CD8-positive, alpha-beta memory T cell (primary cell): ENCODE data around the gene TCF21. TPM values are rescaled to one million over a fixed set of nuclear protein-coding genes. Genes with fewer than 3 reads are reported as not detected.

Experiments used
- CTCF ChIA-PET: fragments of 350-600 bp; sonication (Branson Sonifier 250); formaldehyde crosslinking; loops from one replicate; lab custom pipeline; 2021; ENCODE audit warnings: antibody characterized with exemption; lab: Charles Lee
- POLR2A ChIA-PET: fragments of 350-600 bp; sonication (Branson Sonifier 250); formaldehyde crosslinking; loops from one replicate; lab custom pipeline; 2021; ENCODE audit warnings: antibody characterized with exemption; lab: Charles Lee
- DNase-seq, 5 donors: peaks; one replicate each; pipeline versions ENCODE4 v3.0.0 to v3.0.0-alpha.2; 2020 to 2022; ENCODE audit warnings: mixed read lengths in 1 of 5
- H3K27ac ChIP-seq: one replicate; pipeline ENCODE4 v1.7.0; 2013; ENCODE audit warnings: low read depth, mild to moderate bottlenecking, low read length, moderate library complexity
- H3K27me3 ChIP-seq: 2 replicates; pipeline ENCODE4 v1.7.0; 2013; ENCODE audit warnings: low read length, mild to moderate bottlenecking; ENCODE audit not compliant: insufficient read depth, poor library complexity, severe bottlenecking
- H3K36me3 ChIP-seq: 2 replicates; pipeline ENCODE4 v1.7.0; 2013; ENCODE audit warnings: mild to moderate bottlenecking, low read length, moderate library complexity; ENCODE audit not compliant: insufficient read depth
- H3K4me1 ChIP-seq: 2 replicates; pipeline ENCODE4 v1.7.0; 2013; ENCODE audit warnings: mild to moderate bottlenecking, low read length, moderate library complexity; ENCODE audit not compliant: insufficient read depth
- H3K4me3 ChIP-seq: 2 replicates; pipeline ENCODE4 v1.7.0; 2013; ENCODE audit warnings: mild to moderate bottlenecking, low read length
- H3K9me3 ChIP-seq: 2 replicates; pipeline ENCODE4 v1.7.0; 2013; ENCODE audit warnings: mild to moderate bottlenecking, low read length
- H3K27ac Mint-ChIP-seq, 8 donors: one replicate each; pipeline ENCODE4 v1.8.0; 2020 to 2021; ENCODE audit warnings: mixed read lengths in 8 of 8, mild to moderate bottlenecking in 6 of 8, inconsistent platforms in 3 of 8, moderate library complexity in 3 of 8
- H3K27me3 Mint-ChIP-seq, 2 donors: one replicate each; pipeline ENCODE4 v1.8.0; 2020 to 2021; ENCODE audit warnings: mixed read lengths in 2 of 2, mild to moderate bottlenecking in 1 of 2, moderate library complexity in 1 of 2
- H3K36me3 Mint-ChIP-seq, 3 donors: one replicate each; pipeline ENCODE4 v1.8.0; 2020 to 2021; ENCODE audit warnings: mixed read lengths in 3 of 3, inconsistent platforms in 1 of 3, mild to moderate bottlenecking in 1 of 3
- H3K4me1 Mint-ChIP-seq, 3 donors: one replicate each; pipeline ENCODE4 v1.8.0; 2020 to 2021; ENCODE audit warnings: mixed read lengths in 3 of 3, inconsistent platforms in 1 of 3, mild to moderate bottlenecking in 1 of 3
- H3K4me3 Mint-ChIP-seq, 7 donors: one replicate each; pipeline ENCODE4 v1.8.0; 2020 to 2021; ENCODE audit warnings: mixed read lengths in 7 of 7, mild to moderate bottlenecking in 6 of 7, moderate library complexity in 4 of 7, inconsistent platforms in 2 of 7
- H3K9me3 Mint-ChIP-seq, 5 donors: one replicate each; pipeline ENCODE4 v1.8.0; 2020 to 2022; ENCODE audit warnings: mixed read lengths in 5 of 5, mild to moderate bottlenecking in 3 of 5, moderate library complexity in 2 of 5, inconsistent platforms in 1 of 5
- polyA plus RNA-seq: library from polyadenylated mRNA; unstranded; fragments of 300-500 nt; fragmentation: Illumina TruSeq; gene quantifications from one replicate; pipeline ENCODE4 v1.2.3, GENCODE V29; 2021
- total RNA-seq, 2 experiments: library from RNA; stranded (reverse); gene quantifications; one replicate each; pipeline ENCODE4 v1.2.3, GENCODE V29; 2021

TCF21 gene
- total RNA-seq (not detected), polyA plus RNA-seq (not detected)

- H3K27me3 ChIP-seq, result peaks cover 44% of the 10 kb centered on the region
- CTCF ChIA-PET, result interaction anchor here (1.0 kb wide), 1 partner anchor 28 kb away, joined by 3 read pairs; no protein-coding TSS in a partner anchor
- no peaks in the 10 kb centered on the region for H3K9me3 Mint-ChIP-seq
- peaks cover 30 to 49% (median 34%) of the 10 kb centered on the region in 3 donors for H3K4me1 Mint-ChIP-seq
- H3K4me3 ChIP-seq, result no peak within 1 kb of the TSS
- H3K4me3 Mint-ChIP-seq, result peak within 1 kb of the TSS in 6 of 7 donors; percentile 27 to 67 (median 40)
- no peak for DNase-seq
- H3K27ac ChIP-seq, result no peak within 1 kb of the TSS
- no peaks in the 10 kb centered on the region for H3K36me3 Mint-ChIP-seq
- H3K36me3 ChIP-seq, result no peaks in the 10 kb centered on the region
- no peak within 1 kb of the TSS for H3K27ac Mint-ChIP-seq
- peaks cover 21% of the 10 kb centered on the region for H3K4me1 ChIP-seq
- POLR2A ChIA-PET, result no interaction called here
- H3K27me3 Mint-ChIP-seq, result peaks cover 58 to 90% of the 10 kb centered on the region in 2 donors
- H3K9me3 ChIP-seq, result no peaks in the 10 kb centered on the region
Observed at GRCh38 chr6:133888929-133889556, at the start of gene TCF21. Gene TCF21, plus strand, starts transcription at chr6:133889113. Its CDS starts 285 bp downstream, at chr6:133889398.

GRCh38 chr6:133841176-133841575 lies 47.7 kb upstream of the TCF21 start:
- H3K27me3 ChIP-seq, result peaks cover 3% of the 10 kb centered on the region
- H3K36me3 ChIP-seq, result no peaks in the 10 kb centered on the region
- H3K4me1 ChIP-seq, result no peaks in the 10 kb centered on the region
- DNase-seq, result no peak
- ChIA-PET CTCF (interaction anchor here (0.6 kb wide), 1 partner anchor 654 kb away, joined by 3 read pairs; no protein-coding TSS in a partner anchor), POLR2A (no interaction called here)
- no peaks in the 10 kb centered on the region for H3K9me3 Mint-ChIP-seq
- no peaks in the 10 kb centered on the region for H3K9me3 ChIP-seq
- H3K36me3 Mint-ChIP-seq, result no peaks in the 10 kb centered on the region
- H3K4me1 Mint-ChIP-seq, result peaks cover 3 to 10% (median 7%) of the 10 kb centered on the region in 3 donors
- no peak overlapping the region for H3K4me3 ChIP-seq
- peaks cover 14 to 49% of the 10 kb centered on the region in 2 donors for H3K27me3 Mint-ChIP-seq
- no peak overlapping the region for H3K27ac Mint-ChIP-seq
- no peak overlapping the region for H3K4me3 Mint-ChIP-seq
- H3K27ac ChIP-seq, result no peak overlapping the region

- Histone ChIP-seq H3K27me3 (no peaks in the 10 kb centered on the region), H3K27ac (no peak overlapping the region), H3K9me3 (no peaks in the 10 kb centered on the region), H3K36me3 (no peaks in the 10 kb centered on the region), H3K4me3 (no peak overlapping the region), H3K4me1 (no peaks in the 10 kb centered on the region)
- no peak overlapping the region for H3K4me3 Mint-ChIP-seq
- ChIA-PET POLR2A (no interaction called here), CTCF (no interaction called here)
- peaks cover 2 to 5% (median 3%) of the 10 kb centered on the region in 3 donors for H3K4me1 Mint-ChIP-seq
- H3K27me3 Mint-ChIP-seq, result peaks cover 8 to 48% of the 10 kb centered on the region in 2 donors
- peaks cover 0 to 4% (median 0%) of the 10 kb centered on the region in 5 donors for H3K9me3 Mint-ChIP-seq
- H3K27ac Mint-ChIP-seq, result no peak overlapping the region
- no peak for DNase-seq
- no peaks in the 10 kb centered on the region for H3K36me3 Mint-ChIP-seq
Observed at GRCh38 chr6:133843098-133843497, 45.8 kb upstream of the TCF21 start.

GRCh38 chr6:133844709-133845108 lies 44.2 kb upstream of the TCF21 start:
- ChIA-PET POLR2A (no interaction called here), CTCF (no interaction called here)

GRCh38 chr6:133854041-133854363 lies 34.9 kb upstream of the TCF21 start:
- H3K27ac Mint-ChIP-seq, result no peak overlapping the region
- Histone ChIP-seq H3K36me3 (no peaks in the 10 kb centered on the region), H3K27me3 (peaks cover 17% of the 10 kb centered on the region), H3K4me1 (no peaks in the 10 kb centered on the region), H3K27ac (no peak overlapping the region), H3K4me3 (no peak overlapping the region), H3K9me3 (no peaks in the 10 kb centered on the region)
- peaks cover 32 to 58% of the 10 kb centered on the region in 2 donors for H3K27me3 Mint-ChIP-seq
- POLR2A ChIA-PET, result no interaction called here
- H3K4me3 Mint-ChIP-seq, result no peak overlapping the region
- H3K4me1 Mint-ChIP-seq, result peaks cover 4 to 16% (median 6%) of the 10 kb centered on the region in 3 donors
- CTCF ChIA-PET, result no interaction called here
- no peaks in the 10 kb centered on the region for H3K36me3 Mint-ChIP-seq
- no peak for DNase-seq
- peaks cover 0 to 6% (median 0%) of the 10 kb centered on the region in 5 donors for H3K9me3 Mint-ChIP-seq

More at GRCh38 chr6:133844709-133845108, 44.2 kb upstream of the TCF21 start:
- Histone ChIP-seq H3K27me3 (no peaks in the 10 kb centered on the region), H3K4me3 (no peak overlapping the region), H3K27ac (no peak overlapping the region), H3K4me1 (no peaks in the 10 kb centered on the region), H3K9me3 (no peaks in the 10 kb centered on the region), H3K36me3 (no peaks in the 10 kb centered on the region)
- DNase-seq, result no peak
- H3K9me3 Mint-ChIP-seq, result peaks cover 0 to 4% (median 0%) of the 10 kb centered on the region in 5 donors
- H3K36me3 Mint-ChIP-seq, result no peaks in the 10 kb centered on the region
- no peak overlapping the region for H3K27ac Mint-ChIP-seq
- H3K27me3 Mint-ChIP-seq, result peaks cover 3 to 38% of the 10 kb centered on the region in 2 donors
- no peaks in the 10 kb centered on the region for H3K4me1 Mint-ChIP-seq
- H3K4me3 Mint-ChIP-seq, result no peak overlapping the region

GRCh38 chr6:133854364-133855275 lies 34.3 kb upstream of the TCF21 start:
- Histone ChIP-seq H3K4me1 (no peaks in the 10 kb centered on the region), H3K36me3 (no peaks in the 10 kb centered on the region), H3K27me3 (peaks cover 17% of the 10 kb centered on the region), H3K4me3 (no peak overlapping the region), H3K9me3 (no peaks in the 10 kb centered on the region), H3K27ac (no peak overlapping the region)
- ChIA-PET CTCF (no interaction called here), POLR2A (no interaction called here)
- peaks cover 0 to 6% (median 0%) of the 10 kb centered on the region in 5 donors for H3K9me3 Mint-ChIP-seq
- peaks cover 4 to 16% (median 6%) of the 10 kb centered on the region in 3 donors for H3K4me1 Mint-ChIP-seq
- no peak for DNase-seq
- no peaks in the 10 kb centered on the region for H3K36me3 Mint-ChIP-seq
- H3K27ac Mint-ChIP-seq, result no peak overlapping the region
- peak overlapping the region in 1 of 7 donors; percentile 6 for H3K4me3 Mint-ChIP-seq
- H3K27me3 Mint-ChIP-seq, result peaks cover 32 to 60% of the 10 kb centered on the region in 2 donors

- H3K4me1 Mint-ChIP-seq, result peaks cover 4 to 16% (median 6%) of the 10 kb centered on the region in 3 donors
- peak overlapping the region in 1 of 8 donors; percentile 22 for H3K27ac Mint-ChIP-seq
- H3K36me3 Mint-ChIP-seq, result no peaks in the 10 kb centered on the region
- no peak overlapping the region for H3K4me3 ChIP-seq
- H3K4me1 ChIP-seq, result no peaks in the 10 kb centered on the region
- H3K9me3 Mint-ChIP-seq, result peaks cover 3 to 10% (median 4%) of the 10 kb centered on the region in 5 donors
- H3K9me3 ChIP-seq, result no peaks in the 10 kb centered on the region
- ChIA-PET CTCF (no interaction called here), POLR2A (no interaction called here)
- peaks cover 18% of the 10 kb centered on the region for H3K27me3 ChIP-seq
- H3K27ac ChIP-seq, result no peak overlapping the region
- DNase-seq, result no peak
- no peaks in the 10 kb centered on the region for H3K36me3 ChIP-seq
- peaks cover 34 to 64% of the 10 kb centered on the region in 2 donors for H3K27me3 Mint-ChIP-seq
- H3K4me3 Mint-ChIP-seq, result no peak overlapping the region
Observed at GRCh38 chr6:133855276-133855990, 33.5 kb upstream of the TCF21 start.
